ENCODE measurements around the gene SMPD2.

DNA sequence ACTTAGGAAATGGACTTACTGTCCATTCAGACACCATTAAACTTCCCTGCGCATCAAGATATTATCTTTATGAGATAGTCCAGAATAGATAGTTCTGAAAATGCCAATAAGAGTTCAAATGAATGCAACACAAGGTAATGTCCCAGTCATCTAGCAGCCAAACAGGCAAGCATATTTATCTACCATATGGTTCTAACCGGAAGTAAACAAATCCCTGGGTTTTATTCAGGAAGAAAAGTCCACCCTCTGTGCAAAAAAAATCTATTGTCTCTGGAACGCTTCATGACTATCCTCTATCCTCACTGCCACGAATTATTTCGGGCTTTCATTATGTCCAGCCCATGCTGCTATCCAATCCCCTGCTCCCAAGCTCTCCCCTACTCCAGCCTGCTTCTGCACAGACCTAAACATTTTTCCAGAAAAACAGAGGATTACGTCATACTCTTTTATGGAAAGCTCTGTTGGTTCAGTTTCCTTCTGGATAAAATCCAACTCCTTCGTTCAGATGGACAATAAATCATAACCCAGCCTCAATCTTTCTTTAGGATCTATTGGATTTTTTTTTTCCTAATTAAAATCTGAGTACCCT, 11.5 kb upstream of the SMPD2 start:
- TF ChIP-seq, protein P1, sequence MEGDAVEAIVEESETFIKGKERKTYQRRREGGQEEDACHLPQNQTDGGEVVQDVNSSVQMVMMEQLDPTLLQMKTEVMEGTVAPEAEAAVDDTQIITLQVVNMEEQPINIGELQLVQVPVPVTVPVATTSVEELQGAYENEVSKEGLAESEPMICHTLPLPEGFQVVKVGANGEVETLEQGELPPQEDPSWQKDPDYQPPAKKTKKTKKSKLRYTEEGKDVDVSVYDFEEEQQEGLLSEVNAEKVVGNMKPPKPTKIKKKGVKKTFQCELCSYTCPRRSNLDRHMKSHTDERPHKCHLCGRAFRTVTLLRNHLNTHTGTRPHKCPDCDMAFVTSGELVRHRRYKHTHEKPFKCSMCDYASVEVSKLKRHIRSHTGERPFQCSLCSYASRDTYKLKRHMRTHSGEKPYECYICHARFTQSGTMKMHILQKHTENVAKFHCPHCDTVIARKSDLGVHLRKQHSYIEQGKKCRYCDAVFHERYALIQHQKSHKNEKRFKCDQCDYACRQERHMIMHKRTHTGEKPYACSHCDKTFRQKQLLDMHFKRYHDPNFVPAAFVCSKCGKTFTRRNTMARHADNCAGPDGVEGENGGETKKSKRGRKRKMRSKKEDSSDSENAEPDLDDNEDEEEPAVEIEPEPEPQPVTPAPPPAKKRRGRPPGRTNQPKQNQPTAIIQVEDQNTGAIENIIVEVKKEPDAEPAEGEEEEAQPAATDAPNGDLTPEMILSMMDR (tag by site-specific recombination; IDR thresholded peaks at IDR 0.05) = no peak
- TF ChIP-seq, protein P2, sequence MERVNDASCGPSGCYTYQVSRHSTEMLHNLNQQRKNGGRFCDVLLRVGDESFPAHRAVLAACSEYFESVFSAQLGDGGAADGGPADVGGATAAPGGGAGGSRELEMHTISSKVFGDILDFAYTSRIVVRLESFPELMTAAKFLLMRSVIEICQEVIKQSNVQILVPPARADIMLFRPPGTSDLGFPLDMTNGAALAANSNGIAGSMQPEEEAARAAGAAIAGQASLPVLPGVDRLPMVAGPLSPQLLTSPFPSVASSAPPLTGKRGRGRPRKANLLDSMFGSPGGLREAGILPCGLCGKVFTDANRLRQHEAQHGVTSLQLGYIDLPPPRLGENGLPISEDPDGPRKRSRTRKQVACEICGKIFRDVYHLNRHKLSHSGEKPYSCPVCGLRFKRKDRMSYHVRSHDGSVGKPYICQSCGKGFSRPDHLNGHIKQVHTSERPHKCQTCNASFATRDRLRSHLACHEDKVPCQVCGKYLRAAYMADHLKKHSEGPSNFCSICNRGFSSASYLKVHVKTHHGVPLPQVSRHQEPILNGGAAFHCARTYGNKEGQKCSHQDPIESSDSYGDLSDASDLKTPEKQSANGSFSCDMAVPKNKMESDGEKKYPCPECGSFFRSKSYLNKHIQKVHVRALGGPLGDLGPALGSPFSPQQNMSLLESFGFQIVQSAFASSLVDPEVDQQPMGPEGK (tag by site-specific recombination; IDR thresholded peaks at IDR 0.05) = no peak
- TF ChIP-seq ZFP41 (tag by site-specific recombination; IDR thresholded peaks at IDR 0.05; ENCODE audit: borderline replicate concordance) = no peak
- TF ChIP-seq ZNF114 (tag by site-specific recombination; IDR thresholded peaks at IDR 0.05) = no peak
- no peak for TF ChIP-seq ZNF777 (tag by site-specific recombination; IDR thresholded peaks at IDR 0.05; ENCODE audit: borderline replicate concordance)
- TF ChIP-seq, protein P3, sequence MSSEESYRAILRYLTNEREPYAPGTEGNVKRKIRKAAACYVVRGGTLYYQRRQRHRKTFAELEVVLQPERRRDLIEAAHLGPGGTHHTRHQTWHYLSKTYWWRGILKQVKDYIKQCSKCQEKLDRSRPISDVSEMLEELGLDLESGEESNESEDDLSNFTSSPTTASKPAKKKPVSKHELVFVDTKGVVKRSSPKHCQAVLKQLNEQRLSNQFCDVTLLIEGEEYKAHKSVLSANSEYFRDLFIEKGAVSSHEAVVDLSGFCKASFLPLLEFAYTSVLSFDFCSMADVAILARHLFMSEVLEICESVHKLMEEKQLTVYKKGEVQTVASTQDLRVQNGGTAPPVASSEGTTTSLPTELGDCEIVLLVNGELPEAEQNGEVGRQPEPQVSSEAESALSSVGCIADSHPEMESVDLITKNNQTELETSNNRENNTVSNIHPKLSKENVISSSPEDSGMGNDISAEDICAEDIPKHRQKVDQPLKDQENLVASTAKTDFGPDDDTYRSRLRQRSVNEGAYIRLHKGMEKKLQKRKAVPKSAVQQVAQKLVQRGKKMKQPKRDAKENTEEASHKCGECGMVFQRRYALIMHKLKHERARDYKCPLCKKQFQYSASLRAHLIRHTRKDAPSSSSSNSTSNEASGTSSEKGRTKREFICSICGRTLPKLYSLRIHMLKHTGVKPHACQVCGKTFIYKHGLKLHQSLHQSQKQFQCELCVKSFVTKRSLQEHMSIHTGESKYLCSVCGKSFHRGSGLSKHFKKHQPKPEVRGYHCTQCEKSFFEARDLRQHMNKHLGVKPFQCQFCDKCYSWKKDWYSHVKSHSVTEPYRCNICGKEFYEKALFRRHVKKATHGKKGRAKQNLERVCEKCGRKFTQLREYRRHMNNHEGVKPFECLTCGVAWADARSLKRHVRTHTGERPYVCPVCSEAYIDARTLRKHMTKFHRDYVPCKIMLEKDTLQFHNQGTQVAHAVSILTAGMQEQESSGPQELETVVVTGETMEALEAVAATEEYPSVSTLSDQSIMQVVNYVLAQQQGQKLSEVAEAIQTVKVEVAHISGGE (tag by site-specific recombination; conservative IDR thresholded peaks at IDR 0.05; ENCODE audit: low read depth) = no peak
- no peak for TF ChIP-seq ZNF184 (tag by site-specific recombination; IDR thresholded peaks at IDR 0.05)
- no peak for TF ChIP-seq ZNF561 (tag by site-specific recombination; IDR thresholded peaks at IDR 0.05; ENCODE audit: borderline replicate concordance)
- no peak for TF ChIP-seq ZNF621 (tag by site-specific recombination; IDR thresholded peaks at IDR 0.05)
- TF ChIP-seq ZNF138 (tag by site-specific recombination; IDR thresholded peaks at IDR 0.05; ENCODE audit: borderline replicate concordance) = no peak
- TF ChIP-seq, protein P4, sequence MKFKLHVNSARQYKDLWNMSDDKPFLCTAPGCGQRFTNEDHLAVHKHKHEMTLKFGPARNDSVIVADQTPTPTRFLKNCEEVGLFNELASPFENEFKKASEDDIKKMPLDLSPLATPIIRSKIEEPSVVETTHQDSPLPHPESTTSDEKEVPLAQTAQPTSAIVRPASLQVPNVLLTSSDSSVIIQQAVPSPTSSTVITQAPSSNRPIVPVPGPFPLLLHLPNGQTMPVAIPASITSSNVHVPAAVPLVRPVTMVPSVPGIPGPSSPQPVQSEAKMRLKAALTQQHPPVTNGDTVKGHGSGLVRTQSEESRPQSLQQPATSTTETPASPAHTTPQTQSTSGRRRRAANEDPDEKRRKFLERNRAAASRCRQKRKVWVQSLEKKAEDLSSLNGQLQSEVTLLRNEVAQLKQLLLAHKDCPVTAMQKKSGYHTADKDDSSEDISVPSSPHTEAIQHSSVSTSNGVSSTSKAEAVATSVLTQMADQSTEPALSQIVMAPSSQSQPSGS (tag by site-specific recombination; IDR thresholded peaks at IDR 0.05; ENCODE audit: low read depth) = peak; percentile 97
- no peak for TF ChIP-seq ZNF239 (tag by site-specific recombination; IDR thresholded peaks at IDR 0.05)
- no peak for TF ChIP-seq YY1 (tag by site-specific recombination; IDR thresholded peaks at IDR 0.05)
- TF ChIP-seq, protein P5, sequence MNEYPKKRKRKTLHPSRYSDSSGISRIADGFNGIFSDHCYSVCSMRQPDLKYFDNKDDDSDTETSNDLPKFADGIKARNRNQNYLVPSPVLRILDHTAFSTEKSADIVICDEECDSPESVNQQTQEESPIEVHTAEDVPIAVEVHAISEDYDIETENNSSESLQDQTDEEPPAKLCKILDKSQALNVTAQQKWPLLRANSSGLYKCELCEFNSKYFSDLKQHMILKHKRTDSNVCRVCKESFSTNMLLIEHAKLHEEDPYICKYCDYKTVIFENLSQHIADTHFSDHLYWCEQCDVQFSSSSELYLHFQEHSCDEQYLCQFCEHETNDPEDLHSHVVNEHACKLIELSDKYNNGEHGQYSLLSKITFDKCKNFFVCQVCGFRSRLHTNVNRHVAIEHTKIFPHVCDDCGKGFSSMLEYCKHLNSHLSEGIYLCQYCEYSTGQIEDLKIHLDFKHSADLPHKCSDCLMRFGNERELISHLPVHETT (tag by site-specific recombination; IDR thresholded peaks at IDR 0.05) = no peak

All from HEK293 (cell line).